NB4 (cell line): Measurements from ENCODE around the gene CUX1.
A peak's percentile ranks its signal among the peaks of the same experiment; 100 is the strongest.

ENCODE experiments used
- DNase-seq: peaks from one replicate; pipeline ENCODE4 v3.0.0; 2010; ENCODE audit warnings: low read depth
- H3K4me3 ChIP-seq: one replicate; pipeline ENCODE4 v1.5.1; 2011; ENCODE audit warnings: mild to moderate bottlenecking, low read depth, low read length, moderate library complexity
- CTCF ChIP-seq: IDR thresholded peaks from one replicate; pipeline ENCODE4 v1.5.1; 2012; ENCODE audit warnings: low read depth, low read length
- MAX ChIP-seq: IDR thresholded peaks from 2 replicates; pipeline ENCODE4 v1.6.1; 2011; ENCODE audit warnings: low read depth, low read length
- MYC ChIP-seq: IDR thresholded peaks from 2 replicates; pipeline ENCODE4 v1.6.1; 2011; ENCODE audit warnings: low read depth, low read length
- POLR2A ChIP-seq: IDR thresholded peaks from 2 replicates; pipeline ENCODE4 v1.6.1; 2011; ENCODE audit warnings: mild to moderate bottlenecking; ENCODE audit not compliant: insufficient read length; ENCODE audit errors: extremely low read depth

CUX1 gene

GRCh38 chr7:102272075-102272916 is 454.9 kb downstream of the CUX1 start:
- TF ChIP-seq POLR2A (no peak), MAX (peak; percentile 20; the same call in 1 of the 2 replicates), MYC (peak; percentile 37; the same call in 1 of the 2 replicates), CTCF (peak; percentile 96)
- peak; percentile 81 for DNase-seq
- H3K4me3 ChIP-seq: no peak overlapping the region

GRCh38 chr7:102272917-102273748 is 455.7 kb downstream of the CUX1 start:
- no peak overlapping the region for H3K4me3 ChIP-seq
- TF ChIP-seq MYC (no peak), POLR2A (no peak), CTCF (no peak), MAX (no peak)
- DNase-seq: no peak

- no peak for DNase-seq
- H3K4me3 ChIP-seq: no peak overlapping the region
- TF ChIP-seq MAX (no peak), MYC (no peak), CTCF (no peak), POLR2A (no peak)
Measured at GRCh38 chr7:102273749-102274712, 456.6 kb downstream of the CUX1 start.

GRCh38 chr7:102275123-102275703 is 457.8 kb downstream of the CUX1 start:
- H3K4me3 ChIP-seq: no peak overlapping the region
- TF ChIP-seq CTCF: no peak
- DNase-seq: no peak

- no peak for TF ChIP-seq CTCF
- no peak for TF ChIP-seq POLR2A
- no peak for TF ChIP-seq MYC
- TF ChIP-seq MAX: no peak
- DNase-seq: no peak
- H3K4me3 ChIP-seq: no peak overlapping the region
Measured at GRCh38 chr7:102277901-102278300, 460.5 kb downstream of the CUX1 start.
